ENCODE results near the gene TXLNB.
"Not testable (repeated sequence)": the region's sequence is repeated elsewhere in the genome, so short reads cannot be mapped to it uniquely, and the experiment has no call there.

Gene TXLNB

DNA sequence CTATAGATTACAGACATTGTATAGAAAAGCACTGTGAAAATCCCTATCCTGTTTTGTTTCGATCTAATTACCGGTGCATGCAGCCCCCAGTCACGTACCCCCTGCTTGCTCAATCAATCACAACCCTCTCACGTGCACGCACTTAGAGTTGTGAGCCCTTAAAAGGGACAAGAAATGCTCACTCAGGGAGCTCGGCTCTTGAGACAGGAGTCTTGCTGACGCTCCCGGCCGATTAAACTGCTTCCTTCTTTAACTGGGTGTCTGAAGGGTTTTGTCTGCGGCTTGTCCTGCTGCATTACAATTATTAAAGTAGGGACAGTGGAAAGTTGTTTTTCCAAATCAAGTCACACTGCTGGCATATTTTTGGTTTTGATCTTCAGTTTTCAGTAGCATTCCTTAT is 2.6 kb downstream of the TXLNB start:
- TF ChIP-seq, protein P1, sequence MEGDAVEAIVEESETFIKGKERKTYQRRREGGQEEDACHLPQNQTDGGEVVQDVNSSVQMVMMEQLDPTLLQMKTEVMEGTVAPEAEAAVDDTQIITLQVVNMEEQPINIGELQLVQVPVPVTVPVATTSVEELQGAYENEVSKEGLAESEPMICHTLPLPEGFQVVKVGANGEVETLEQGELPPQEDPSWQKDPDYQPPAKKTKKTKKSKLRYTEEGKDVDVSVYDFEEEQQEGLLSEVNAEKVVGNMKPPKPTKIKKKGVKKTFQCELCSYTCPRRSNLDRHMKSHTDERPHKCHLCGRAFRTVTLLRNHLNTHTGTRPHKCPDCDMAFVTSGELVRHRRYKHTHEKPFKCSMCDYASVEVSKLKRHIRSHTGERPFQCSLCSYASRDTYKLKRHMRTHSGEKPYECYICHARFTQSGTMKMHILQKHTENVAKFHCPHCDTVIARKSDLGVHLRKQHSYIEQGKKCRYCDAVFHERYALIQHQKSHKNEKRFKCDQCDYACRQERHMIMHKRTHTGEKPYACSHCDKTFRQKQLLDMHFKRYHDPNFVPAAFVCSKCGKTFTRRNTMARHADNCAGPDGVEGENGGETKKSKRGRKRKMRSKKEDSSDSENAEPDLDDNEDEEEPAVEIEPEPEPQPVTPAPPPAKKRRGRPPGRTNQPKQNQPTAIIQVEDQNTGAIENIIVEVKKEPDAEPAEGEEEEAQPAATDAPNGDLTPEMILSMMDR (IDR thresholded peaks at IDR 0.05; ENCODE audit: low read depth, low read length), result no peak
- no peak overlapping the region for H3K4me3 ChIP-seq (replicated peaks in 1 of 2; ENCODE audit: low read depth in 2 of 2, low read length in 2 of 2)
- DNase-seq (ENCODE audit: low read depth in 2 of 2), result no peak

DNA sequence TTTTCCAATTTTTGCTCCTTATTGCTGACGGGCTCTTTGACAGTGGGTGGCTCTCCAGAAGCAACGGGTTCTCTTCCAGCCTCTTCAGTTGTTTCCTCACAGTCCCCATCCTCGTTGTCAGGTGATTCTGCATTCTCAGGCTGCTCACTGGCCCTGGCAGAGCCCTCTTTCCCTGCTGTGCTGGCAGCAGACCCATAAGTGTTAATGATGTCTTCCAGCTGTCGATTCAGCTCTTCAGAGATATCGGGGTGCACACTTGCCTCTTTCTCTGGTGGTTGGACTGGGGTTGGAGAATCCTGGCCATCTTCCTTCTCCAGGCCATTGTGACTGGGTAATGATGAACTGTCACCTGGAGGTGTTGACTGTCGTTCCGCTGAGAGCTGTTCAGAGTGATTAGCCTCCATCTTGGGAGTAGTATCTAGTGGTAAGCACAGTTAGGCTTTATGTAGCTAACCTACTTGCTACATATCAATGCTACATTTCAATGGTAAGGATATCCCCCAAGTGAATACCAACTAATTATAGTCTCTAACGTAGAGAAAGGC is 3.2 kb downstream of the TXLNB start:
- H3K4me3 ChIP-seq (replicated peaks in 1 of 2; ENCODE audit: low read depth in 2 of 2, low read length in 2 of 2), result no peak overlapping the region
- DNase-seq (ENCODE audit: low read depth in 2 of 2), result no peak
- TF ChIP-seq, protein P1 (IDR thresholded peaks at IDR 0.05; ENCODE audit: low read depth, low read length), result no peak

DNA sequence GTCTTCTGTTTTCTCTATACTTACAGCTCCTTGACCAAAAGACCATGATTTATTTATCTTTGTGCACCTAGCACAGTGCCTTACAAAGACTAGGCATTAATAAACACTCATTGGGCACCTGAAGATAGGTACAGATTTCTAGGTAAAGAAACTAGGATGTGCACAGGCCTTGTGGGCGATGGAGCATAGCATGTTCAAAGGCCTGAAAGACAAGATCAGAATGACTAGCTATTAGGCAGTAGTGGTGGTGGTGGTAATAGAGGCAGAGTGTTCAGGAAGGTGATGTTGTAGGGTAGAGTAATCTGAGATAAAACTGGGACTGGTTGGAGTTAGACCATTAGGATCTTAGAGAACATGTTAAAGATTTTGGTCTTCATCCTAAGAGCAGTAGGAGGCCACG is 3.9 kb downstream of the TXLNB start:
- TF ChIP-seq, protein P1 (IDR thresholded peaks at IDR 0.05; ENCODE audit: low read depth, low read length), result no peak
- no peak overlapping the region for H3K4me3 ChIP-seq (replicated peaks in 1 of 2; ENCODE audit: low read depth in 2 of 2, low read length in 2 of 2)
- no peak for DNase-seq (ENCODE audit: low read depth in 2 of 2)

DNA sequence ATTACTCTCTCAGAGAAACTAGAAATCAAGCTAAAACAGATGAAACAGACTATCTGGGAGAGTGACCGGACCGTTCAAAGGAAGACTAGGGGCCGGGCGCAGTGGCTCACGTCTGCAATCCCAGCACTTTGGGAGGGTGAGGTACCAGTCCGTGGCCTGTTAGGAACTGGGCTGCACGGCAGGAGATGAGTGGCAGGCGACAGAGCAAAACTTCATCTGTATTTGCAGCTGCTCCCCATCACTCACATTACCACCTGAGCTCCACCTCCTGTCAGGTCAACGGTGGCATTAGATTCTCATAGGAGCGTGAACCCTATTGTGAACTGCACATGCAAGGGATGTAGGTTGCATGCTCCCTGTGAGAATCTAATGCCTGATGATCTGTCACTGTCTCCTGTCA is 5.4 kb downstream of the TXLNB start:
- not testable (repeated sequence) for H3K4me3 ChIP-seq (replicated peaks in 1 of 2; ENCODE audit: low read depth in 2 of 2, low read length in 2 of 2); DNase-seq (ENCODE audit: low read depth in 2 of 2)

DNA sequence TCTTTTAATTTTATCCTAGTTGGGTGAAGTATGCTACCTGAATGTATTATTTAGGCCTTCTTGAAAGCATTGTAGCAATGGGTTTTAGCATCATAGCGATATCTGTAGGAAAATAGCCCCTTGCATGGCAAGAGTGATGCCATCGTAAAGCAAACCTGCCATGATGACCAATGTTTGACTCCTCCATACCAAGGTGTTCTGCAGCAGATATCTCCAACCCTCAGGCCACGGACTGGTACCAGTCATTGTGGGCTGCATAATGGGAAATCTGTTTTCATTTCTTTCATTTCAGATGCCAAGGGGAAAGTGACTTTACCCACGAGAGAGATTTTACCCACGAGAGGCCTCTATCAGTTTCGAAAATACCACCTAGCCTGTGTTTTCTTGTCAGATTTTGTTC is 6.2 kb downstream of the TXLNB start:
- TF ChIP-seq, protein P1 (IDR thresholded peaks at IDR 0.05; ENCODE audit: low read depth, low read length), result no peak
- no peak for DNase-seq (ENCODE audit: low read depth in 2 of 2)
- no peak overlapping the region for H3K4me3 ChIP-seq (replicated peaks in 1 of 2; ENCODE audit: low read depth in 2 of 2, low read length in 2 of 2)

DNA sequence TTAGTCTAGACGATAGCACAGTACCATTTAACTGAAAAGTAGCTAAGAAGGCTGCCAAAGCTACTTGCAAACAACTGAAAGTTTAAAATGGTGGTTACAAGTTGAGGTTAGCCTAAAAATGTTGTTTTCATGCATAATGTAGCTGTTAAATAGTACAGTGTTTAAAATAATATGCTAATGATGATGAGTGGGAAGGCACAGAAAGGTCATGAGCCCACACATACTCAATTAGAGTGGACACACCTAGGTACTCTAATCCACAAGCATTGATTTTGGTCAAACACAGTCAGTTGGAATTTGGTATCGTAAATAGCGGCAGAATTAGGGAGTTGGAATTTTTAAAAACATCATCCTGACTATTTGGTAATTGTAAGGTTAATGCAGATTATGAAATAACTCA is 7.0 kb downstream of the TXLNB start:
- no peak overlapping the region for H3K4me3 ChIP-seq (replicated peaks in 1 of 2; ENCODE audit: low read depth in 2 of 2, low read length in 2 of 2)
- DNase-seq (ENCODE audit: low read depth in 2 of 2), result no peak
- TF ChIP-seq, protein P1 (IDR thresholded peaks at IDR 0.05; ENCODE audit: low read depth, low read length), result no peak

DNA sequence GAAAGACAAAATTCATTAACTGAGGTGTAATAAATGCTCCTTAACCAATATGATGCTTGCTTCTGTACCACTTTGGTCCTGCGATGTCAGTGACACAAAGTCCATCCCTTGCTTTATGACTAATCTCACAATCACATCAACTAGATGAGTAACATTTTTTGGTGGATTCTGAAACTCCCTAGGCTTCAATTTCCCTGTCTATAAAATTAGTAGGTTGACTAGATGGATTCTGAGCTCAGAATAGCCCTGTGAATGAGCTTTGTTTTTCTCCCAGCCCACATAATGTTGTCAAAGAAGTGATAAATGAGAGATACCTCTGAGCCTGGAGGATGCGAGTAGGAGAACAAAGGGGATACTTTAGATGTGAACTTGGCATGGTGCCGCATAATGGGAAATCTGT is 9.1 kb downstream of the TXLNB start:
- TF ChIP-seq, protein P1 (IDR thresholded peaks at IDR 0.05; ENCODE audit: low read depth, low read length), result no peak
- DNase-seq (ENCODE audit: low read depth in 2 of 2), result peak in 1 of 2 donors; percentile 3
- no peak overlapping the region for H3K4me3 ChIP-seq (replicated peaks in 1 of 2; ENCODE audit: low read depth in 2 of 2, low read length in 2 of 2)

All from cardiac fibroblast (primary cell).